Prostate gland (tissue), 2 donors: ENCODE results near the gene OR52W1. TPM values are rescaled to one million over a fixed set of nuclear protein-coding genes. Genes with fewer than 3 reads are reported as not detected.

ENCODE experiments used
- DNase-seq: peaks from one replicate; pipeline ENCODE4 v3.0.0-alpha.2; 2019; ENCODE audit warnings: low spot score
- H3K27ac ChIP-seq, 2 donors: fragments of 200-600 bp; sonication (generic); 2 replicates each; pipeline ENCODE4 v1.5.1; 2017 to 2019
- H3K27me3 ChIP-seq: fragments of 200-600 bp; sonication (generic); replicated peaks from 2 replicates; pipeline ENCODE4 v1.5.1; 2019; ENCODE audit not compliant: insufficient read depth
- H3K36me3 ChIP-seq, 2 donors: fragments of 200-600 bp; sonication (generic); 1 replicate in 1 of 2; 2 replicates in 1 of 2; pipeline versions ENCODE4 v1.5.1 to v1.8.1; 2017 to 2019
- H3K4me1 ChIP-seq: fragments of 200-600 bp; sonication (generic); replicated peaks from 2 replicates; pipeline ENCODE4 v1.5.1; 2019
- H3K4me3 ChIP-seq, 2 donors: fragments of 200-600 bp; sonication (generic); 2 replicates each; pipeline ENCODE4 v1.5.1; 2017 to 2019
- H3K9me3 ChIP-seq: fragments of 200-600 bp; sonication (generic); 2 replicates; pipeline ENCODE4 v1.5.1; 2017
- POLR2A ChIP-seq: fragments of 450-650 bp; IDR thresholded peaks from one replicate; pipeline ENCODE4 v1.6.1; 2016; ENCODE audit warnings: antibody characterized with exemption, mild to moderate bottlenecking
- POLR2AphosphoS5 ChIP-seq: sonication (generic); formaldehyde crosslinking; IDR thresholded peaks from one replicate; pipeline ENCODE4 v1.6.1; 2017; ENCODE audit warnings: antibody characterized with exemption
- WGBS: methylation state at CpG from one replicate; pipeline ENCODE4 v1.1.5; 2018; 5-methylcytosine and 5-hydroxymethylcytosine counted together
- intact Hi-C: fragments of 100-400 bp; cut with DNase I; formaldehyde crosslinking; loops from one replicate; pipeline ENCODE4 v1.14.2; 2022
- total RNA-seq, 2 donors: library from RNA; depleted of rRNA; stranded (reverse); fragments of >200 nt; gene quantifications; one replicate each; pipeline ENCODE4 v1.1.0, GENCODE V29; 2016
- TF ChIP-seq, protein P1 (sequence below), 4 experiments: fragments of 200-600 bp in 2 of 4; fragments of 450-650 bp in 2 of 4; sonication (generic) in 2 of 4; IDR thresholded peaks; 1 replicate in 3 of 4; 2 replicates in 1 of 4; pipeline ENCODE4 v1.5.1; 2016 to 2019; ENCODE audit warnings: antibody characterized with exemption in 4 of 4, mild to moderate bottlenecking in 2 of 4, moderate library complexity in 2 of 4

The OR52W1 gene
- total RNA-seq, 2 donors from 2014 or later, result not detected

- TF ChIP-seq POLR2AphosphoS5, result no peak
- TF ChIP-seq, protein P1, sequence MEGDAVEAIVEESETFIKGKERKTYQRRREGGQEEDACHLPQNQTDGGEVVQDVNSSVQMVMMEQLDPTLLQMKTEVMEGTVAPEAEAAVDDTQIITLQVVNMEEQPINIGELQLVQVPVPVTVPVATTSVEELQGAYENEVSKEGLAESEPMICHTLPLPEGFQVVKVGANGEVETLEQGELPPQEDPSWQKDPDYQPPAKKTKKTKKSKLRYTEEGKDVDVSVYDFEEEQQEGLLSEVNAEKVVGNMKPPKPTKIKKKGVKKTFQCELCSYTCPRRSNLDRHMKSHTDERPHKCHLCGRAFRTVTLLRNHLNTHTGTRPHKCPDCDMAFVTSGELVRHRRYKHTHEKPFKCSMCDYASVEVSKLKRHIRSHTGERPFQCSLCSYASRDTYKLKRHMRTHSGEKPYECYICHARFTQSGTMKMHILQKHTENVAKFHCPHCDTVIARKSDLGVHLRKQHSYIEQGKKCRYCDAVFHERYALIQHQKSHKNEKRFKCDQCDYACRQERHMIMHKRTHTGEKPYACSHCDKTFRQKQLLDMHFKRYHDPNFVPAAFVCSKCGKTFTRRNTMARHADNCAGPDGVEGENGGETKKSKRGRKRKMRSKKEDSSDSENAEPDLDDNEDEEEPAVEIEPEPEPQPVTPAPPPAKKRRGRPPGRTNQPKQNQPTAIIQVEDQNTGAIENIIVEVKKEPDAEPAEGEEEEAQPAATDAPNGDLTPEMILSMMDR (IDR thresholded peaks at IDR 0.05), result no peak
- Histone ChIP-seq H3K36me3 (no peaks in the 10 kb centered on the region), H3K9me3 (no peaks in the 10 kb centered on the region), H3K4me1 (no peaks in the 10 kb centered on the region), H3K27ac (no peak overlapping the region), H3K27me3 (no peaks in the 10 kb centered on the region), H3K4me3 (no peak overlapping the region)
- 36% methylated on average over 4 of the region's 4 CpGs for WGBS
- DNase-seq, result no peak
- intact Hi-C loops, result no loop called here
These were observed 1.4 kb upstream of the OR52W1 start for GRCh38 chr11:6197466-6198200.

- H3K4me3 ChIP-seq, result no peak overlapping the region
- H3K4me1 ChIP-seq, result no peaks in the 10 kb centered on the region
- no peak for DNase-seq
- no peaks in the 10 kb centered on the region for H3K36me3 ChIP-seq
- WGBS, result 84% methylated on average over 4 of the region's 4 CpGs
- H3K9me3 ChIP-seq, result no peaks in the 10 kb centered on the region
- no peaks in the 10 kb centered on the region for H3K27me3 ChIP-seq
- TF ChIP-seq, protein P1 (IDR thresholded peaks at IDR 0.05), result no peak
- TF ChIP-seq POLR2AphosphoS5, result no peak
- no peak for TF ChIP-seq POLR2A
- intact Hi-C loops, result no loop called here
- H3K27ac ChIP-seq, result no peak overlapping the region
These were observed 2.0 kb downstream of the OR52W1 start for GRCh38 chr11:6200975-6201374.

DNA sequence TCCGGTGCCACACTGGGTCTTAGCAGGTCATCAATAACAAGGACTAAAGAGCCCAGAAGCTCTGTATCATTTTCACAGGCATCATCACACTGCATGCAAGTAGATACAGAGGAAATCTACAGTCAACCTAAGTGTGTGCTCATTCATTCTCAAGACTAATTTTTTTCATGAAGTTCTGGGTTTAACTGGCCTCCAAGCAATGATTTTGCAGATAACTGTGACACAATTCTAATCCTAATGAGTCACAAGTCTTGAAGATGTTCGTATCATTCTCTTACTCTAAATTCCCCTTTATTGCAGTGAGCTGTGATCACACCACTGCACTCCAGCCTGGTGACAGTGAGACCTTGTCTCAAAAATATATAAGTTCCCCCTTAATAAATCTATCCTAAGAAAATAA lies 2.5 kb downstream of the OR52W1 start:
- intact Hi-C loops, result no loop called here
- no peaks in the 10 kb centered on the region for H3K9me3 ChIP-seq
- TF ChIP-seq POLR2A, result no peak
- no peak for TF ChIP-seq POLR2AphosphoS5
- TF ChIP-seq, protein P1 (IDR thresholded peaks at IDR 0.05), result no peak
- 82% methylated on average over 2 of the region's 2 CpGs for WGBS
- no peaks in the 10 kb centered on the region for H3K27me3 ChIP-seq
- no peak overlapping the region for H3K27ac ChIP-seq
- H3K36me3 ChIP-seq, result no peaks in the 10 kb centered on the region
- H3K4me1 ChIP-seq, result no peaks in the 10 kb centered on the region
- no peak overlapping the region for H3K4me3 ChIP-seq
- no peak for DNase-seq

DNA sequence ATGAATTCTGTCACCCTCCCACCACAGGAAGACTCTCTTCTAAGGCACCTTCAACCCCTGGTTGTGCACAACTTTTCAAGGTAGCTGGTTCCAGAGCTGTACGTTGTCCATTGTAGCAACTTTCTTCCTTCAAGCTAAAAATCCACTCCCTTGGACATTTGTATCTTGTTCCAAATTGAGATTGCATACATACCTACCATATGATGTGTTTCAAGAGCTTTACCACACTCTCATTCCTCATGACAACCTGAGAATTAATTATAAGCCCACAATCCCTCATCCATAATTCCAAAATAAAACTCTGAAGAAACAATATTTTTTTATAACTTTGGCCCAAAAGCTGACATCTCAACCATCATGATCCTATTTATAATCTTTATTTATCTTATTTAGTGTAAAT lies 3.0 kb downstream of the OR52W1 start:
- no peak overlapping the region for H3K27ac ChIP-seq
- H3K36me3 ChIP-seq, result no peaks in the 10 kb centered on the region
- no peaks in the 10 kb centered on the region for H3K27me3 ChIP-seq
- H3K4me1 ChIP-seq, result no peaks in the 10 kb centered on the region
- 95% methylated on average over 1 of the region's 1 CpG for WGBS
- H3K9me3 ChIP-seq, result no peaks in the 10 kb centered on the region
- intact Hi-C loops, result no loop called here
- TF ChIP-seq POLR2A, result no peak
- TF ChIP-seq, protein P1 (IDR thresholded peaks at IDR 0.05), result no peak
- TF ChIP-seq POLR2AphosphoS5, result no peak
- H3K4me3 ChIP-seq, result no peak overlapping the region
- no peak for DNase-seq

DNA sequence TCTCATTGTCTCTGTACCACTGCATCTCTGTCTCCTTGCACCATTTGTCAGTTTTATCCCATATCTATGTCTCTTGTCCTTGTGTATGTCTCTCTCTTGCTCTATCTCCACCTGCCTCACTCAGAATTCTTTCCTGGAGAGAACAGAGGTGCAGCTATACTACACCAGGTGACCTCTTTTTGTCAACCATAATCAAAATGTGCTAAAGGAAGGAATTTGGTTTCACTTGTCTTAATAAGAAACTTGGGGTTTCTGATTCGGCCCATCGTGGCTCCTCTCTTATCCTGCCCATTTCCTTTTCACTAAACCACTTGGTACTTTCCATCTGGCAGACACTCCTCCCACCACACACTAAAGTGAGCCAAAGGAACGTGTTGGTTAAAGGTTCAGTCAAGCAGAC lies 4.3 kb downstream of the OR52W1 start:
- no peaks in the 10 kb centered on the region for H3K4me1 ChIP-seq
- no peak overlapping the region for H3K4me3 ChIP-seq
- 74% methylated on average over 3 of the region's 3 CpGs for WGBS
- DNase-seq, result no peak
- H3K27me3 ChIP-seq, result no peaks in the 10 kb centered on the region
- no peaks in the 10 kb centered on the region for H3K36me3 ChIP-seq
- no peaks in the 10 kb centered on the region for H3K9me3 ChIP-seq
- H3K27ac ChIP-seq, result no peak overlapping the region
- intact Hi-C loops, result no loop called here
- no peak for TF ChIP-seq POLR2A
- TF ChIP-seq, protein P1 (IDR thresholded peaks at IDR 0.05), result no peak
- TF ChIP-seq POLR2AphosphoS5, result no peak
